Measurements from ENCODE around the gene PTDSS2.

PTDSS2 gene

GRCh38 chr11:445765-446588 lies 4.1 kb upstream of the PTDSS2 start:
- in situ Hi-C loops (cut with MboI; ENCODE audit: low sequenced_read_pairs), result no loop called here

- in situ Hi-C loops (cut with MboI; ENCODE audit: low sequenced_read_pairs), result no loop called here
Observed at GRCh38 chr11:446891-447290, 3.2 kb upstream of the PTDSS2 start.

GRCh38 chr11:447923-448731 lies 2.0 kb upstream of the PTDSS2 start:
- in situ Hi-C loops (cut with MboI; ENCODE audit: low sequenced_read_pairs), result no loop called here

GRCh38 chr11:450809-451451 lies 851 bp downstream of the PTDSS2 start:
- in situ Hi-C loops (cut with MboI; ENCODE audit: low sequenced_read_pairs), result no loop called here

GRCh38 chr11:451738-452137 lies 1.7 kb downstream of the PTDSS2 start:
- in situ Hi-C loops (cut with MboI; ENCODE audit: low sequenced_read_pairs), result no loop called here

GRCh38 chr11:452203-452744 lies 2.2 kb downstream of the PTDSS2 start:
- in situ Hi-C loops (cut with MboI; ENCODE audit: low sequenced_read_pairs), result no loop called here

GRCh38 chr11:452916-453527 lies 2.9 kb downstream of the PTDSS2 start:
- in situ Hi-C loops (cut with MboI; ENCODE audit: low sequenced_read_pairs), result no loop called here

- in situ Hi-C loops (cut with MboI; ENCODE audit: low sequenced_read_pairs), result no loop called here
Observed at GRCh38 chr11:453564-453963, 3.5 kb downstream of the PTDSS2 start.

- in situ Hi-C loops (cut with MboI; ENCODE audit: low sequenced_read_pairs), result no loop called here
Observed at GRCh38 chr11:454043-454442, 4.0 kb downstream of the PTDSS2 start.

GRCh38 chr11:454801-455565 lies 4.9 kb downstream of the PTDSS2 start:
- in situ Hi-C loops (cut with MboI; ENCODE audit: low sequenced_read_pairs), result no loop called here

- in situ Hi-C loops (cut with MboI; ENCODE audit: low sequenced_read_pairs), result no loop called here
Observed at GRCh38 chr11:455566-456147, 5.6 kb downstream of the PTDSS2 start.

GRCh38 chr11:456533-456932 lies 6.5 kb downstream of the PTDSS2 start:
- in situ Hi-C loops (cut with MboI; ENCODE audit: low sequenced_read_pairs), result no loop called here

GRCh38 chr11:457111-457760 lies 7.2 kb downstream of the PTDSS2 start:
- in situ Hi-C loops (cut with MboI; ENCODE audit: low sequenced_read_pairs), result no loop called here

- in situ Hi-C loops (cut with MboI; ENCODE audit: low sequenced_read_pairs), result no loop called here
Observed at GRCh38 chr11:459511-460220, 9.6 kb downstream of the PTDSS2 start.

- in situ Hi-C loops (cut with MboI; ENCODE audit: low sequenced_read_pairs), result no loop called here
Observed at GRCh38 chr11:460331-461199, 10.5 kb downstream of the PTDSS2 start.

- in situ Hi-C loops (cut with MboI; ENCODE audit: low sequenced_read_pairs), result no loop called here
Observed at GRCh38 chr11:461626-462025, 11.5 kb downstream of the PTDSS2 start.

GRCh38 chr11:462107-462890 lies 12.2 kb downstream of the PTDSS2 start:
- in situ Hi-C loops (cut with MboI; ENCODE audit: low sequenced_read_pairs), result no loop called here

Data from hTERT RPE-1 (cell line).